ENCODE results near the gene PCED1A.
"Not testable (repeated sequence)": the region's sequence is repeated elsewhere in the genome, so short reads cannot be mapped to it uniquely, and the experiment has no call there.

PCED1A gene

GRCh38 chr20:2865630-2866029 lies 25.2 kb upstream of the PCED1A start:
- no peak for DNase-seq

DNA sequence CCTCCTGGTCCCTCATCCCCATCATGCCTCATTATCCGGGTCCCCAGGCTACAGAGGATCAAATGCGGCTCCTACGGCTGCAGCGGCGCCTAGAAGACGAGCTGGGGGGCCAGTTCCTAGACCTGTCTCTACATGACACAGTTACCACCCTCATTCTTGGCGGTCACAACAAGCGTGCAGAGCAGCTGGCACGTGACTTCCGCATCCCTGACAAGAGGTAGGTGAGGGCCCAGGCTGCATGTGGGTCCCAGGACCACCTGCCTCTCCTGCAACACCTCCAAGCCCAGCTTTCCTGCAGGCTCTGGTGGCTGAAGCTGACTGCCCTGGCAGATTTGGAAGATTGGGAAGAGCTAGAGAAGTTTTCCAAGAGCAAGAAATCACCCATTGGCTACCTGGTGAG lies 24.6 kb upstream of the PCED1A start:
- DNase-seq: no peak

DNA sequence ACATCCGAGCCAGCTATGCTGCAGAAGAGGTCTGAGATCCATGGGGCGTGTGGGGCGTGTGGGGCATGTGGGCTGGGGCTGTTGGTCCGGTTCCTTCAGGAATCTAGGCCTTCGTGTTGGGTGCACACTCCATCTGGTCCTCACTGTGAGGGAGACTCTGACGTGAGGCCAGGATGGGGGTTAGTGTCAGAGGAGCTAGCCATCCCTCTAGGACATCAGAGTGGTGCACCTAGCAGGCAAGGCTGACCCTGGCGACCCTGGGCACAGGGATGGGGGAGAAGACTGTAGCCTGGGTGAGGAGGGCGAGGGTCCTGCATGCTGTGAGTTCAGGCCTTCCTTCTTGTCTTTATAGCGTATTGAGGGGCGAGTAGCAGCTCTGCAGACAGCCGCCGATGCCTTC lies 24.2 kb upstream of the PCED1A start:
- DNase-seq: no peak

- DNase-seq: no peak
These were observed 19.1 kb upstream of the PCED1A start for GRCh38 chr20:2859330-2860121.

GRCh38 chr20:2858591-2858990 lies 18.1 kb upstream of the PCED1A start:
- no peak for DNase-seq

DNA sequence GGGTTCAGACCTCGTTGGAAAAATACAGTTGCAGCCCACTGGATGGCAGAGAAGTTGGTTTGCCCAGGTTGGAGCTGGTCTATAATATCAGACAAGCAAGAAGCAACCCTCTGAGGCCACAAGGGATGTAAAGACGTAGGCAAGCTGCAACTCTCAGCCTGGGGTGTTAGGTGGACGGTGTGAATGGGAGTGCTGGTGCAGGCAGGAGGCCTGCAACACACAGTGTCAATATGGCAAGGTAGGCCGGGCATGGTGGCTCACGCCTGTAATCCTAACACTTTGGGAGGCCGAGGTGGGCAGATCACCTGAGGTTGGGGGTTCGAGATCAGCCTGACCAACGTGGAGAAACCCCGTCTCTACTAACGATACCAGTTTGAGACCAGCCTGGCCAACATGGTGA lies 10.6 kb upstream of the PCED1A start:
- DNase-seq: no peak

DNA sequence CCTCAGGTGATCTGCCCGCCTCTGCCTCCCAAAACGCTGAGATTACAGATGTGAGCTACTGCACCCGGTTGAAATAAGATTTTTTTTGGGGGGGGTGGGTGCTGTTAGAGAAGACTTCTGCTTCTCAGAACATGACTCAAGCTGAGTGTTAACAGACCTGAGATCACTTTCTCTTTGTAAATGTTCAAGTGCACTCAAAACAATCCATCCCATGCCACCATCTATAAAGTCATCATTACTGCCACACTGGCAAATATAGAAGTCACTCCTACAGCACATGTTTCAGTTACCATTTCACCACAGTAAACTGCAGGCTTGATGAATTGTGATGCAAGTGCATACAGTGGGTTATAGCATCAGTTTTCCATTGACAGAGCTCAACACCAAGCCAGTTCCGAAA lies 9.1 kb upstream of the PCED1A start:
- no peak for DNase-seq

DNA sequence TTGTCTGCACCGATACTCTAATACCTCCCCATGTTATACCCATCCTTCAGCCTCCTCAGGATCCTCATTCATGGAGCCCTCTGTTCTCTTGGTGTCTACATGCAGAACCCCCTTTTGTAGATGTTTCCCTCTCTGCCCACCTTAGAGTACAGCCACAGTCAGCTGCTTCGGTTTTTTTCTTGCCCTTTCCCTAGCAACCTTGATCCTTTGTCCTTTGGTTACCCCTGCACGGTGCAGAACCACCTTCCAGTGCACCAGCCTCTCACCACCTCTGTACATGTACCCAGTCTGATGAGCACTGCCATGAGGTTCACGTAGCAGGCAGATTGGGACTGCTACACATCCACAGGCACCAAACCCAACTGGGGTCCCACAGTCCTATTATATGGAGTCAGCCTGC lies 7.3 kb upstream of the PCED1A start:
- no peak for DNase-seq

- DNase-seq: no peak
These were observed 6.2 kb upstream of the PCED1A start for GRCh38 chr20:2846698-2847097.

DNA sequence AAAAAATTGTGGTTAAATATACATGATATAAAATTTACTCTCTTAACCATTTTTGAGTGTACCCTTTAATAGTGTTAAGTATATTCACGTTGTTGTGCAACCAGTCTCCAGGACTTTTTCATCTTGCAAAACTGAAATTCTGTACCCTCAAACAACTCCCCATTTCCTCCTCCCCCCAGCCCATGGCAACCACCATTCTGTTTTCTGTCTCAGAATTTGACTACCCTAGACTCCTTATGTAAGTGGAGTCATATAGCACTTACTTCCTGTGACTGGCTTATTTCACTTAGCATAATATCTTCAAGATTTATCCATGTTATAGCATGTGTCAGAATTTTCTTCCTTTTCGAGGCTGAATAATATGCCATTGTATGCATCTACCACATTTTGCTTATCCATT lies 5.2 kb upstream of the PCED1A start:
- DNase-seq: no peak

- no peak for DNase-seq
These were observed 594 bp upstream of the PCED1A start for GRCh38 chr20:2840967-2841531.

- DNase-seq: no peak
These were observed 720 bp downstream of the PCED1A start for GRCh38 chr20:2839732-2840137.

DNA sequence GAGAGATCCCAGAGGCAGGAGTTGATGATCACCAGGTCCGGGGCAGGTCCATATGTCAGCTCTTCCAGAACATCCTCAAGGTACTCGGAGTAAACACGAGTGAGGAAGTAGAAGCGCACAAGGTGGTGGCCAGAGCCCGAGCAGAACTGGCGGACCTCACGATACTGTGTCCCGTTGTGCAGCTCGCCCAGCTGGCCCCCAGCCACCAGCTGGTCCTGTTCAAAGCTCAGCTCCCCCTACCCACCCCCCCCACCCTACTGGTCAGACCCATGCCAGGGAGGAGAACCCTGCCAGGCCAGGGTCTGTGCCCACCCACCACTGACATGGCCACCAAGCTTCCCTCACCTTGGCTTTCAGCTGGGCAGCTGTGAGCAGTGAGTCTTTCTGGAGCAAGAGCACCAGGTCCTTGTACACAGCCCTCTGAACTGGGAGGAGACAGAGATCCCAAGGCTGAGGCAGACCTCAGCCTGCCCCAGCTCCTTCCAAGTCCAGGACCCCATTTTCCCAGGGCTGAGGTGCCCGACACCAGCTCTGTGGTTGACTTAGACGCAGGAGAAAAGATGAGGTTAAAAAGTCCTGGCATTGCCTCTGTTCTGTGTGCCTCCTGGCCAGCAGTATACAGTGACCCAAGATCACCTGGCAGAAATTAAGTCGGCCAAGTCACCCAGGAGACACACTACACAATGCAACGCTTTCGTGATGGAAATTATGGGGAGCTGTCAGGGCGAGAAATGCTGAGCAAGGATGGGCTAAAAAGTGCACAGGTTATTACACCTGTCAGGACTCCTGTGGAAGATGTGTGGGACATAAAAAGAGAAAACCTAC lies 1.4 kb downstream of the PCED1A start:
- DNase-seq: no peak

GRCh38 chr20:2838170-2838797 lies 2.2 kb downstream of the PCED1A start:
- no peak for DNase-seq

DNA sequence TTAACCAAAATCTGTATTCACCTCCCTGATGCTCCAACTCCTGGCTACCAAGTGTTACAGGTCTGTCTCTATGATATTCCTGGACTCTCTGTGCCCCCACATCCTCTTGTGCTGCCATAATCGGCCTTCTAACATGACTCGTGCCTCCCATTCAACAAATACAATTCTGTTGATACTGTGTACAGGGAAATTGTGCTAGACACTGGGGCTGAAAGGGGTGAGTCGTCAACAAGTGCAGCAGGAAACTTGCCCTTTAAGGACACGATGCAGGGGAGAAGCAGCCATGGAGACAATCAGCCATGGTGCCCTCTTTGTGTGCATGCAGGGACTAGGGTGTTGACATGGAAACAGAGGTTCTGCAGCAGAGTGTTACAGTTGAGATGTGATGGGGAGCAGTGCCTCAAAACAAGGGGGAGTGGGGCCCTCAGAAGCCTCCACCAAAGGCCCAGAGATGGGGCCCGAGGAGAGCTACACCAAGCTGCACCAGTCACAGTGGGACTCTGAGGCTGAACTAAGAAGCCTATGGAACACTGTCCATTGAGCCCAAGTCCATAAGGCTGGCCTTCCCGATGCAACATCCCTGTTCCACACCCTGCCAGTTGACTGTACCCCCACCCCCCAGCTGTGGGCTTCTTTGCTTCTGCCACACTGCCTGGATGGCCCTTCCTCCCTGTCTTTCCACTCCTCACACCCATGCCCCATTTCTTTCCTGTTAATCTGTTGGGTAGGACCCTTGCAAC lies 3.1 kb downstream of the PCED1A start:
- DNase-seq: no peak

- DNase-seq: no peak
These were observed 4.4 kb downstream of the PCED1A start for GRCh38 chr20:2836035-2836434.

- no peak for DNase-seq
These were observed 5.1 kb downstream of the PCED1A start for GRCh38 chr20:2835331-2835796.

DNA sequence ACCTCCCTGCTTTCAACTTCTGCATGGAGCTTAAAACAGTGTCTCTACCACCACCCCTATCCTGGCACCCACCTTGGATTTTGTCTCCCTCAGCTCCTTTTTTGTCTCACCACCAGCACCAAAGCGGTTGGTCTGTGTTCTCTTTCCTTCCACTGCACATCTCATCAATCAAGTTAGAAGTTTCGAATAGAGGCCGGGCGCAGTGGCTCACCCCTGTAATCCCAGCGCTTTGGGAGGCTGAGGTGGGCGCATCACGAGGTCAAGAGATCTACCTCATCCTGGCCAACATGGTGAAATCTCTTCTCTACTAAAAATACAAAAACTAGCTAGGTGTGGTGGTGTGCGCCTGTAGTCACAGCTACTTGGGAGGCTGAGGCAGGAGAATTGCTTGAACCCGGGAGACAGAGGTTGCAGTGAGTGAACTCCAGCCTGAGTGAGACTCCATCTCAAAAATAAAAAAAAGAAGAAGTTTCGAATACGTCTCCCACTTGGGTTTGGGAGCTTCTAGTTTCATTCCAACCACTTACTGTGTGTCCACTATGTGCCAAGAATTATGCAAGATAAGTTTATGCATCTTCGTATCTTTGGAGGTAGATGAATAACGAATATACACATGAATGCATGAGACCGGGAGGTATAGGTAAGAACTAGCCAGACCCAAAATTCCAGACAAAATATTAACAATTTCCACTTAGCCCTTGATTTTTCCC lies 5.9 kb downstream of the PCED1A start:
- no peak for DNase-seq

- no peak for DNase-seq
These were observed 6.7 kb downstream of the PCED1A start for GRCh38 chr20:2833761-2834160.

DNA sequence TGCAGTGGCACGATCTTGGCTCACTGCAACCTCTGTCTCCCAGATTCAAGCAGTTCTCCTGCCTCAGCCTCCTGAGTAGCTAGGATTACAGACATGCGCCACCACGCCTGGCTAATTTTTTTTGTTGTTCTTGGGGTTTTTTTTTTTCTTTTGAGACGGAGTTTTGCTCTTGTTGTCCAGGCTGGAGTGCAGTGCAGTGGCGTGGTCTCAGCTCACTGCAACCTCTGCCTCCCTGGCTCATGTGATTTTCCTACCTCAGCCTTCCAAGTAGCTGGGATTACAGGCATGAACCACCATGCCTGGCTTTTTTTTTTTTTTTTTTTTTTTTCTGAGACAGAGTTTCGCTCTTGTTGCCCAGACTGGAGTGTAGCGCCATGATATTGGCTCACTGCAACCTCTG lies 9.2 kb downstream of the PCED1A start:
- not testable (repeated sequence) for DNase-seq

GRCh38 chr20:2829376-2829775 lies 11.1 kb downstream of the PCED1A start:
- no peak for DNase-seq

- DNase-seq: no peak
These were observed 13.8 kb downstream of the PCED1A start for GRCh38 chr20:2826655-2827054.
